ENCODE results near the gene HTRA2.

GRCh38 chr2:74513605-74514367 is 15.9 kb upstream of the HTRA2 start:
- TF ChIP-seq, protein P1, sequence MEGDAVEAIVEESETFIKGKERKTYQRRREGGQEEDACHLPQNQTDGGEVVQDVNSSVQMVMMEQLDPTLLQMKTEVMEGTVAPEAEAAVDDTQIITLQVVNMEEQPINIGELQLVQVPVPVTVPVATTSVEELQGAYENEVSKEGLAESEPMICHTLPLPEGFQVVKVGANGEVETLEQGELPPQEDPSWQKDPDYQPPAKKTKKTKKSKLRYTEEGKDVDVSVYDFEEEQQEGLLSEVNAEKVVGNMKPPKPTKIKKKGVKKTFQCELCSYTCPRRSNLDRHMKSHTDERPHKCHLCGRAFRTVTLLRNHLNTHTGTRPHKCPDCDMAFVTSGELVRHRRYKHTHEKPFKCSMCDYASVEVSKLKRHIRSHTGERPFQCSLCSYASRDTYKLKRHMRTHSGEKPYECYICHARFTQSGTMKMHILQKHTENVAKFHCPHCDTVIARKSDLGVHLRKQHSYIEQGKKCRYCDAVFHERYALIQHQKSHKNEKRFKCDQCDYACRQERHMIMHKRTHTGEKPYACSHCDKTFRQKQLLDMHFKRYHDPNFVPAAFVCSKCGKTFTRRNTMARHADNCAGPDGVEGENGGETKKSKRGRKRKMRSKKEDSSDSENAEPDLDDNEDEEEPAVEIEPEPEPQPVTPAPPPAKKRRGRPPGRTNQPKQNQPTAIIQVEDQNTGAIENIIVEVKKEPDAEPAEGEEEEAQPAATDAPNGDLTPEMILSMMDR (IDR thresholded peaks at IDR 0.05; ENCODE audit: low read depth, low read length): no peak
- TF ChIP-seq EZH2phosphoT487 (IDR thresholded peaks at IDR 0.05; ENCODE audit: low read depth): no peak
